ENCODE results near the gene UHMK1. TPM values are rescaled to one million over a fixed set of nuclear protein-coding genes. Genes with fewer than 3 reads are reported as not detected.
"Not testable (repeated sequence)": the region's sequence is repeated elsewhere in the genome, so short reads cannot be mapped to it uniquely, and the experiment has no call there.

The UHMK1 gene
- 20.7 TPM for total RNA-seq
- long read RNA-seq, full-length matches to known transcripts = 5 of 15 reads
- long read RNA-seq, partial matches to known transcripts = 0 of 15 reads
- long read RNA-seq, other reads (novel, unspliced or antisense) = 10 of 15 reads

- TF ChIP-seq CTCF (IDR thresholded peaks at IDR 0.05; ENCODE audit: borderline replicate concordance) = no peak
- intact Hi-C loops (cut with micrococcal nuclease) = no loop called here
- Histone ChIP-seq H3K4me3 (peak within 1 kb of the TSS; percentile 95), H3K36me3 (peaks cover 28% of the 10 kb centered on the region), H3K4me1 (peaks cover 45% of the 10 kb centered on the region), H3K9me3 (replicated peaks) (no peaks in the 10 kb centered on the region), H3K27ac (replicated peaks) (peak within 1 kb of the TSS; percentile 95), H3K27me3 (ENCODE audit: low read depth) (no peaks in the 10 kb centered on the region)
- DNase-seq = peak; percentile 92
Observed at GRCh38 chr1:162497723-162498495, at the start of gene UHMK1. TSS of gene UHMK1 (plus strand) at chr1:162497818. CDS start at chr1:162498001, 183 bp downstream.

- intact Hi-C loops (cut with micrococcal nuclease); H3K9me3 ChIP-seq (replicated peaks): not testable (repeated sequence)
Observed at GRCh38 chr1:162454361-162454760, 43.3 kb upstream of the UHMK1 start.

GRCh38 chr1:162456323-162456722, 41.3 kb upstream of the UHMK1 start:
- no peaks in the 10 kb centered on the region for H3K27me3 ChIP-seq (ENCODE audit: low read depth)
- H3K36me3 ChIP-seq = no peaks in the 10 kb centered on the region
- H3K4me3 ChIP-seq = no peak overlapping the region
- no peak overlapping the region for H3K27ac ChIP-seq (replicated peaks)
- H3K4me1 ChIP-seq = no peaks in the 10 kb centered on the region
- DNase-seq = no peak
- no peak for TF ChIP-seq CTCF (IDR thresholded peaks at IDR 0.05; ENCODE audit: borderline replicate concordance)
- intact Hi-C loops (cut with micrococcal nuclease) = no loop called here
- peaks cover 2% of the 10 kb centered on the region for H3K9me3 ChIP-seq (replicated peaks)

More at GRCh38 chr1:162454361-162454760, 43.3 kb upstream of the UHMK1 start:
- not testable (repeated sequence) for H3K4me1 ChIP-seq; H3K27ac ChIP-seq (replicated peaks); H3K27me3 ChIP-seq (ENCODE audit: low read depth); H3K4me3 ChIP-seq; DNase-seq; H3K36me3 ChIP-seq

GRCh38 chr1:162458236-162458635, 39.4 kb upstream of the UHMK1 start:
- TF ChIP-seq CTCF (IDR thresholded peaks at IDR 0.05; ENCODE audit: borderline replicate concordance) = no peak
- intact Hi-C loops (cut with micrococcal nuclease) = no loop called here

GRCh38 chr1:162462425-162462824, 35.2 kb upstream of the UHMK1 start:
- H3K9me3 ChIP-seq (replicated peaks); intact Hi-C loops (cut with micrococcal nuclease); H3K36me3 ChIP-seq; DNase-seq; H3K4me1 ChIP-seq; H3K27ac ChIP-seq (replicated peaks); H3K27me3 ChIP-seq (ENCODE audit: low read depth); H3K4me3 ChIP-seq: not testable (repeated sequence)

More at GRCh38 chr1:162458236-162458635, 39.4 kb upstream of the UHMK1 start:
- no peak overlapping the region for H3K27ac ChIP-seq (replicated peaks)
- no peak overlapping the region for H3K4me3 ChIP-seq
- H3K9me3 ChIP-seq (replicated peaks) = peaks cover 2% of the 10 kb centered on the region
- H3K4me1 ChIP-seq = no peaks in the 10 kb centered on the region
- no peaks in the 10 kb centered on the region for H3K36me3 ChIP-seq
- H3K27me3 ChIP-seq (ENCODE audit: low read depth) = no peaks in the 10 kb centered on the region
- DNase-seq = no peak

- intact Hi-C loops (cut with micrococcal nuclease) = no loop called here
- Histone ChIP-seq H3K9me3 (replicated peaks) (no peaks in the 10 kb centered on the region), H3K4me1 (no peaks in the 10 kb centered on the region), H3K27me3 (ENCODE audit: low read depth) (no peaks in the 10 kb centered on the region), H3K36me3 (no peaks in the 10 kb centered on the region), H3K27ac (replicated peaks) (no peak overlapping the region), H3K4me3 (no peak overlapping the region)
- DNase-seq = no peak
- TF ChIP-seq CTCF (IDR thresholded peaks at IDR 0.05; ENCODE audit: borderline replicate concordance) = no peak
Observed at GRCh38 chr1:162463021-162463420, 34.6 kb upstream of the UHMK1 start.

All from left ventricle myocardium inferior (tissue), 1 donor.